ENCODE results near the gene YWHAQ. TPM values are rescaled to one million over a fixed set of nuclear protein-coding genes. Genes with fewer than 3 reads are reported as not detected.
"Not testable (repeated sequence)": the region's sequence is repeated elsewhere in the genome, so short reads cannot be mapped to it uniquely, and the experiment has no call there.

Gene YWHAQ
- total RNA-seq, 1 donor from 2014 or later: 378 TPM

DNA sequence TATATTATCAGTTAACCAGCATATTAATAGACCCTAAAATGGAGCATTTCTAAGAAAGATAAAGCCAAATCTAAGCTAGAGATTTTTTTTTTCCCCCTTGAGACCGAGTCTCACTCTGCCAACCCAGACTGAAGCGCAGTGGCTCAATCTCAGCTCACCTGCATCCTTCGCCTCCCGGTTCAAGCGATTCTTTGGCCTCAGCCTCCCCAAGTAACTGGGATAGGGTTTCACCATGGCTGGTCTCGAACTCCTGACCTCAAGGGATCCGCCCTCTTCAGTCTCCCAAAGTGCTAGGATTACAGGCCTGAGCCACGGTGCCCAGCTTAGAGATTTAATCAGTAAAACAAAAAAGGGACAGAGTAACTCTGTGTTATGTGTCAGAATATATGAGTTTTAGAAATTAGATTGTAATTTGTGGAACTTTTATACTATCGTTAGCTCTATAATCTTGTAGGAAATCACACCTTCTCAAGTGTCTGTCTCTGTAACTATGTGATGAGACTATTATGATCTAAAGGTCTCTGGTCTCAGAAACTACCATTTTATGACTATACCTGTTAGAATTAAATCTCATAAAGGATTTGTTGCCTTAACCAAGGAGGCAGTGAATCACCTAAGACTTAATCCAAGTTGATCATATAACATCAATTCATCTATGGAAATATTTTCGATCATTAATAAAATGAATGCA lies 34.0 kb downstream of the YWHAQ start:
- Mint-ChIP-seq H3K36me3 (ENCODE audit: insufficient read depth) (peaks cover 42% of the 10 kb centered on the region), H3K27me3 (no peaks in the 10 kb centered on the region), H3K4me1 (ENCODE audit: low read depth) (peaks cover 5% of the 10 kb centered on the region), H3K4me3 (ENCODE audit: low read depth) (no peak overlapping the region), H3K27ac (peak overlapping the region; percentile 16), H3K9me3 (ENCODE audit: low read depth) (peaks cover 17% of the 10 kb centered on the region)
- TF ChIP-seq, protein P1, sequence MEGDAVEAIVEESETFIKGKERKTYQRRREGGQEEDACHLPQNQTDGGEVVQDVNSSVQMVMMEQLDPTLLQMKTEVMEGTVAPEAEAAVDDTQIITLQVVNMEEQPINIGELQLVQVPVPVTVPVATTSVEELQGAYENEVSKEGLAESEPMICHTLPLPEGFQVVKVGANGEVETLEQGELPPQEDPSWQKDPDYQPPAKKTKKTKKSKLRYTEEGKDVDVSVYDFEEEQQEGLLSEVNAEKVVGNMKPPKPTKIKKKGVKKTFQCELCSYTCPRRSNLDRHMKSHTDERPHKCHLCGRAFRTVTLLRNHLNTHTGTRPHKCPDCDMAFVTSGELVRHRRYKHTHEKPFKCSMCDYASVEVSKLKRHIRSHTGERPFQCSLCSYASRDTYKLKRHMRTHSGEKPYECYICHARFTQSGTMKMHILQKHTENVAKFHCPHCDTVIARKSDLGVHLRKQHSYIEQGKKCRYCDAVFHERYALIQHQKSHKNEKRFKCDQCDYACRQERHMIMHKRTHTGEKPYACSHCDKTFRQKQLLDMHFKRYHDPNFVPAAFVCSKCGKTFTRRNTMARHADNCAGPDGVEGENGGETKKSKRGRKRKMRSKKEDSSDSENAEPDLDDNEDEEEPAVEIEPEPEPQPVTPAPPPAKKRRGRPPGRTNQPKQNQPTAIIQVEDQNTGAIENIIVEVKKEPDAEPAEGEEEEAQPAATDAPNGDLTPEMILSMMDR (IDR thresholded peaks at IDR 0.05; ENCODE audit: unreplicated experiment): no peak
- no peak for DNase-seq (ENCODE audit: low spot score, unreplicated experiment)

DNA sequence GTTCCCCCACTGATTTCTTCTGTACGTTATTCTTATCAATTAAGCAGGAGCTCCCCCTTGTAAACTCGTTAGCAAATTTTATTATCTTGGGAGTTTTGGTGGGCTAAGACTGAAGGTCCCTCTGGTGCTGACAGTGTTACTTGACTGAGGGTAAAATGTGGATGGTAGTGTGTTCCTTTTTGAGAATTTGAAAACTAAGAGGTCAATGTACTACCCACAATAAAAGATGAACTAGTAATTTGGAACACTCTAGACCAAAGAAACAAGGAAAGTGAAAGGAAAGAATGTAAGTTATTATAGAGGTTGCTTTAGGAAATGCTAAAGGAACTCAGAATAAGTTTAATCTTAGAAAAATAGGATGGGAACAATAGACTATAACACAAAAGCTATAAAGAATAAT lies 35.1 kb downstream of the YWHAQ start:
- TF ChIP-seq, protein P1 (IDR thresholded peaks at IDR 0.05; ENCODE audit: unreplicated experiment): no peak
- Mint-ChIP-seq H3K27ac (peak overlapping the region; percentile 82), H3K4me1 (ENCODE audit: low read depth) (peaks cover 5% of the 10 kb centered on the region), H3K36me3 (ENCODE audit: insufficient read depth) (peaks cover 38% of the 10 kb centered on the region), H3K4me3 (ENCODE audit: low read depth) (no peak overlapping the region), H3K9me3 (ENCODE audit: low read depth) (peaks cover 17% of the 10 kb centered on the region), H3K27me3 (no peaks in the 10 kb centered on the region)
- no peak for DNase-seq (ENCODE audit: low spot score, unreplicated experiment)

DNA sequence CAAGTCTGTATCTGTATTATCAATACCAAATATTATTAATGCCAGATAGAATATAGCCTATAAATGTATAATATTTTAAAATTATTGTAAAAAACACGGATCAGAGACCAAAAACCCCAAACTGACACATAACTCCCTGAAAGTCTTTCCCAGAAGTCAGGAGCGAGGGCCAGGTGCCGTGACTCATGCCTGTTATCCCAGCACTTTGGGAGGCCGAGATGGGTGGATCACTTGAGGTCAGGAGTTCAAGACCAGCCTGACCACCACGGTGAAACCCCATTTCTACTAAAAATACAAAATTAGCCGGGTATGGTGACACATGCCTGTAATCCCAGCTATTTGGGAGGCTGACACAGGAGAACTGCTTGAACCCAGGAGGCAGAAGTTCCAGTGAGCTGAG lies 35.5 kb downstream of the YWHAQ start:
- Mint-ChIP-seq H3K9me3 (ENCODE audit: low read depth) (peaks cover 17% of the 10 kb centered on the region), H3K36me3 (ENCODE audit: insufficient read depth) (peaks cover 34% of the 10 kb centered on the region)
- not testable (repeated sequence) for H3K27ac Mint-ChIP-seq; H3K4me1 Mint-ChIP-seq (ENCODE audit: low read depth); H3K27me3 Mint-ChIP-seq; H3K4me3 Mint-ChIP-seq (ENCODE audit: low read depth); DNase-seq (ENCODE audit: low spot score, unreplicated experiment)

DNA sequence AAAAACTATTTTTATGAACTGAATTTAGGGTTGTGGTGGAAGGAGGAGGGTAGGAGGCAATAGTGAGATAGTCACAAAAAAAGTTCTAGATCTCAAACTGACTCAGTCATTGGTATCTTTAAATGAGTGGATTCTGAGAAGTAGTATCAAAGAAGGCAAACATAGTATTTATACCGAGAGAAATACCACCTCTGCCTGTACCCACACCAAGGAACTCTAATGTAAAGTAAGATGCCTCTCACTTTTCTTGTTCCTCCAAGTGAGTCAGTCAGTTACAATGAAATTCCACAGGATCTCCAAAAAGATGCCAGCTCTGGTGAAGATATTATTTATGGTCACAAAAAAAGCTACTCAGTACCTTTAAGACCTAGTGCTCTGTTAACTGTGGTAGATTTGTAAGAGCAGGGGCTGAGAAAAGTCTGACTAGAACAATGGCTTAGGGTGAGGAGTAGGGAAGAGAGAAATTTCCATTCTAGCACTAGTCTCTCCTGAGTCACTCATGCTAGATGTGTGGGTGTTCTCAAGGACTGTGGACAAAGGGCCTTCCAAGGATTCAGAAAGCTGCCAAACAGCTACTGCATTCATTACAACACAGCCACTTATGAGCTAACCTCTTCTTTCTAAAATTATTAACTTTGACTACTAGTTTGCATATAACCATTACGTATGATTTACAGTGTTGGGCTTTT lies 36.3 kb downstream of the YWHAQ start:
- H3K27ac Mint-ChIP-seq: peak overlapping the region; percentile 71
- H3K9me3 Mint-ChIP-seq (ENCODE audit: low read depth): peaks cover 10% of the 10 kb centered on the region
- no peaks in the 10 kb centered on the region for H3K27me3 Mint-ChIP-seq
- no peak overlapping the region for H3K4me3 Mint-ChIP-seq (ENCODE audit: low read depth)
- TF ChIP-seq, protein P1 (IDR thresholded peaks at IDR 0.05; ENCODE audit: unreplicated experiment): no peak
- DNase-seq (ENCODE audit: low spot score, unreplicated experiment): no peak
- peaks cover 5% of the 10 kb centered on the region for H3K4me1 Mint-ChIP-seq (ENCODE audit: low read depth)
- peaks cover 28% of the 10 kb centered on the region for H3K36me3 Mint-ChIP-seq (ENCODE audit: insufficient read depth)

DNA sequence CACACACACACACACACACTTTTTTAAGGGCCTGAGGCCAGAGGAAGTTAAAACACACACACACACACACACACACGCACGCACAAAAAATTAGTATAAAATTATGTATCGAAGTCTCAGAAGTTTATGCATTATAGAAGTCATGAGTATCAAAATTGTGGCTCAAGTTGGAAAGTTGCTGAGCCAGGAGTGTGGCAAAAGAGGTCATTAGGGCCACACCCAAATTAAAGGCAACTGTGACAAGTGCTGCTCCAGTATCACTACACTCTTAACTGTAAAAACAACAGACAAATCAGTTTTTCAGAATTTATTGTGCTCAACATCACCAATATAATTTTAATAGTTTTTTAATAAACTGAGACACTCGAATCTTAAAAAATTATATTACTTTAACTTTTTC lies 36.9 kb downstream of the YWHAQ start:
- Mint-ChIP-seq H3K27me3 (no peaks in the 10 kb centered on the region), H3K27ac (no peak overlapping the region), H3K4me1 (ENCODE audit: low read depth) (peaks cover 5% of the 10 kb centered on the region), H3K4me3 (ENCODE audit: low read depth) (no peak overlapping the region), H3K9me3 (ENCODE audit: low read depth) (peaks cover 5% of the 10 kb centered on the region), H3K36me3 (ENCODE audit: insufficient read depth) (peaks cover 22% of the 10 kb centered on the region)
- TF ChIP-seq, protein P1 (IDR thresholded peaks at IDR 0.05; ENCODE audit: unreplicated experiment): no peak
- DNase-seq (ENCODE audit: low spot score, unreplicated experiment): no peak

Measured in progenitor cell of endocrine pancreas (in vitro differentiated cells).